Natural killer cell treated with Interleukin-12 subunit alpha and Interleukin-12 subunit beta and Interleukin-15 and Interleukin-18, amount 100 ng/mL, for 72 hours (primary cell): ENCODE results near the gene TSPY3. TPM values are rescaled to one million over a fixed set of nuclear protein-coding genes. Genes with fewer than 3 reads are reported as not detected.
"Not testable (repeated sequence)": the region's sequence is repeated elsewhere in the genome, so short reads cannot be mapped to it uniquely, and the experiment has no call there.

Experiments used
- ATAC-seq, 2 donors: fragments of 150-1000 bp; cut with Tn5 transposase in 1 of 2; sonication (Bioruptor Pico), chemical (Tn5 transposase) in 1 of 2; 2 replicates each; pipeline ENCODE4 v1.10.0; 2021
- DNase-seq: peaks from one replicate; pipeline ENCODE4 v3.0.0; 2022; ENCODE audit warnings: low spot score
- H3K27ac Mint-ChIP-seq, 2 donors: 1 replicate in 1 of 2; 2 replicates in 1 of 2; pipeline ENCODE4 v1.8.0; 2022; ENCODE audit warnings: mixed read lengths in 2 of 2, mild to moderate bottlenecking in 1 of 2, moderate library complexity in 1 of 2
- H3K27me3 Mint-ChIP-seq, 2 donors: 1 replicate in 1 of 2; 2 replicates in 1 of 2; pipeline ENCODE4 v1.8.0; 2022; ENCODE audit warnings: mixed read lengths in 2 of 2
- H3K36me3 Mint-ChIP-seq: one replicate; pipeline ENCODE4 v1.8.0; 2022; ENCODE audit warnings: mixed read lengths
- H3K4me1 Mint-ChIP-seq, 2 donors: 1 replicate in 1 of 2; 2 replicates in 1 of 2; pipeline ENCODE4 v1.8.0; 2022; ENCODE audit warnings: low read depth in 2 of 2, mixed read lengths in 2 of 2, mild to moderate bottlenecking in 1 of 2
- H3K4me3 Mint-ChIP-seq: one replicate; pipeline ENCODE4 v1.8.0; 2022; ENCODE audit warnings: mixed read lengths
- H3K9me3 Mint-ChIP-seq: 2 replicates; pipeline ENCODE4 v1.8.0; 2022; ENCODE audit warnings: mixed read lengths
- total RNA-seq, 2 donors: library from RNA; stranded (reverse); gene quantifications; one replicate each; pipeline ENCODE4 v1.2.3, GENCODE V29; 2022

TSPY3 gene
- total RNA-seq, result not detected

- not testable (repeated sequence) for H3K27ac Mint-ChIP-seq, H3K4me1 Mint-ChIP-seq, H3K4me3 Mint-ChIP-seq, DNase-seq, H3K27me3 Mint-ChIP-seq, H3K9me3 Mint-ChIP-seq, H3K36me3 Mint-ChIP-seq, ATAC-seq
These were observed at the start of gene TSPY3 for GRCh38 chrY:9398121-9398520. TSPY3 (plus strand) TSS chrY:9398421; CDS start chrY:9398467, 46 bp downstream.

GRCh38 chrY:9357497-9357896, 40.7 kb upstream of the TSPY3 start, which contains the start of gene TSPY8:
TSPY8 (plus strand) TSS chrY:9357797; CDS start chrY:9357843, 46 bp downstream.
- not testable (repeated sequence) for ATAC-seq, H3K9me3 Mint-ChIP-seq, H3K27ac Mint-ChIP-seq, DNase-seq, H3K4me3 Mint-ChIP-seq, H3K4me1 Mint-ChIP-seq, H3K27me3 Mint-ChIP-seq, H3K36me3 Mint-ChIP-seq

GRCh38 chrY:9396527-9396926, 1.7 kb upstream of the TSPY3 start:
- H3K36me3 Mint-ChIP-seq, DNase-seq, ATAC-seq, H3K27ac Mint-ChIP-seq, H3K9me3 Mint-ChIP-seq, H3K27me3 Mint-ChIP-seq, H3K4me3 Mint-ChIP-seq, H3K4me1 Mint-ChIP-seq: not testable (repeated sequence)

Other genes starting within 250 kb of the TSPY3 start
- gene TSPY4, start 61.0 kb upstream of the TSPY3 start, total RNA-seq, result not detected
- gene TSPY8, start 40.6 kb upstream of the TSPY3 start, total RNA-seq, result not detected
- gene TSPY1, start 68.5 kb downstream of the TSPY3 start, total RNA-seq, result not detected
- not detected for gene TSPY9, start 88.8 kb downstream of the TSPY3 start, total RNA-seq
- not detected for gene TSPY10, start 129.5 kb downstream of the TSPY3 start, total RNA-seq